K562 (cell line): ENCODE results near the gene IMPDH2. TPM values are rescaled to one million over a fixed set of nuclear protein-coding genes. Genes with fewer than 3 reads are reported as not detected.

Source experiments
- ARNT ChIP-seq, 2 experiments: fragments of 450-650 bp; IDR thresholded peaks; 2 replicates each; pipeline ENCODE4 v1.6.1; 2016; ENCODE audit warnings: mild to moderate bottlenecking in 1 of 2
- BRF1 ChIP-seq: IDR thresholded peaks from 3 replicates; pipeline ENCODE4 v1.6.1; 2011; ENCODE audit warnings: borderline replicate concordance, mild to moderate bottlenecking; ENCODE audit not compliant: insufficient read length; ENCODE audit errors: extremely low read depth
- C11orf30 ChIP-seq: fragments of 450-650 bp; IDR thresholded peaks from 2 replicates; pipeline ENCODE4 v1.6.1; 2016; ENCODE audit warnings: low read depth, mild to moderate bottlenecking
- CGGBP1 ChIP-seq: fragments of 250-450 bp; sonication (Bioruptor Pico); IDR thresholded peaks from 2 replicates; pipeline ENCODE4 v1.9.0; 2021; ENCODE audit warnings: mild to moderate bottlenecking
- CXXC5 ChIP-seq: fragments of 250-450 bp; sonication (Bioruptor Pico); IDR thresholded peaks from 2 replicates; pipeline ENCODE4 v1.8.0; 2022; ENCODE audit warnings: inconsistent platforms, mild to moderate bottlenecking, moderate library complexity
- DIDO1 ChIP-seq: fragments of 450-650 bp; IDR thresholded peaks from 2 replicates; pipeline ENCODE4 v1.6.1; 2016; ENCODE audit warnings: low read depth, missing biosample characterization, missing genetic modification characterization
- EP400 ChIP-seq: fragments of 450-650 bp; IDR thresholded peaks from 2 replicates; pipeline ENCODE4 v1.6.1; 2017; ENCODE audit warnings: antibody characterized with exemption, mild to moderate bottlenecking, moderate library complexity
- ERF ChIP-seq: fragments of 450-650 bp; formaldehyde crosslinking; IDR thresholded peaks from 2 replicates; pipeline ENCODE4 v1.4.0; 2020; ENCODE audit warnings: mild to moderate bottlenecking, mixed read lengths
- ESRRA ChIP-seq: fragments of 450-650 bp; IDR thresholded peaks from 2 replicates; pipeline ENCODE4 v1.6.1; 2014; ENCODE audit warnings: low read depth, mild to moderate bottlenecking, moderate library complexity, borderline replicate concordance
- FOXJ2 ChIP-seq: fragments of 200-800 bp; sonication (Bioruptor generic); IDR thresholded peaks from 2 replicates; pipeline ENCODE4 v1.6.1; 2016; ENCODE audit warnings: missing genetic modification characterization, missing compliant biosample characterization
- GTF2A2 ChIP-seq: IDR thresholded peaks from 2 replicates; pipeline ENCODE4 v1.6.1; 2016; ENCODE audit warnings: mild to moderate bottlenecking, missing genetic modification characterization, missing compliant biosample characterization
- HNRNPLL ChIP-seq: fragments of 200-400 bp; formaldehyde crosslinking; IDR thresholded peaks from 2 replicates; pipeline ENCODE4 v1.6.1; 2017; ENCODE audit warnings: low read length, low read depth, mild to moderate bottlenecking; ENCODE audit not compliant: poor library complexity, severe bottlenecking
- MYNN ChIP-seq, 2 experiments: sonication (generic); formaldehyde crosslinking in 1 of 2; IDR thresholded peaks; 2 replicates each; pipeline versions ENCODE4 v1.5.0 to v1.6.1; 2016 to 2020; ENCODE audit warnings: antibody characterized with exemption in 1 of 2, missing genetic modification reagents in 1 of 2
- POLR2G ChIP-seq: fragments of 200-400 bp; formaldehyde crosslinking; IDR thresholded peaks from 2 replicates; pipeline ENCODE4 v1.6.1; 2017; ENCODE audit warnings: low read depth, mild to moderate bottlenecking, antibody characterized with exemption, low read length, moderate library complexity
- POU5F1 ChIP-seq: fragments of 150-350 bp; IDR thresholded peaks from 2 replicates; pipeline ENCODE4 v1.6.1; 2014; ENCODE audit warnings: borderline replicate concordance, low read length, low read depth, mild to moderate bottlenecking; ENCODE audit not compliant: partially characterized antibody
- RBM17 ChIP-seq: fragments of 200-400 bp; formaldehyde crosslinking; IDR thresholded peaks from 2 replicates; pipeline ENCODE4 v1.6.1; 2017; ENCODE audit warnings: low read depth, mild to moderate bottlenecking, low read length, borderline replicate concordance
- SIN3A ChIP-seq, 2 experiments: fragments of 150-350 bp in 1 of 2; IDR thresholded peaks; 2 replicates each; pipeline ENCODE4 v1.6.1; 2011 to 2016; ENCODE audit warnings: borderline replicate concordance in 2 of 2, low read depth in 2 of 2, low read length in 2 of 2, mild to moderate bottlenecking in 2 of 2, moderate library complexity in 2 of 2; ENCODE audit not compliant: control insufficient read depth in 1 of 2
- ZBTB7A ChIP-seq: IDR thresholded peaks from 2 replicates; pipeline ENCODE4 v1.6.1; 2011; ENCODE audit warnings: low read depth, mild to moderate bottlenecking, low read length, moderate library complexity, borderline replicate concordance; ENCODE audit not compliant: control insufficient read depth
- polyA plus RNA-seq, 8 experiments: library from polyadenylated mRNA; depleted of rRNA in 4 of 8; stranded (reverse) in 5 of 8; unstranded in 3 of 8; fragments of >200 nt; fragmentation: Nextera tagmentation in 2 of 8; fragmentation: Illumina TruSeq in 1 of 8; extraction: Ambion mirVana in 2 of 8; extraction: Trizol in 1 of 8; gene quantifications; 2 replicates each; pipeline versions ENCODE4 v1.2.1 to v1.2.3, GENCODE V29; 2011 to 2014; ENCODE audit warnings: inconsistent platforms in 1 of 8, missing spikeins in 1 of 8
- total RNA-seq, 7 experiments: library from RNA; depleted of rRNA in 6 of 7; stranded (reverse); fragments of >200 nt in 6 of 7; fragmentation: Illumina TruSeq in 2 of 7; extraction: Trizol in 2 of 7; gene quantifications; 2 replicates each; pipeline versions ENCODE4 v1.2.1 to v1.2.3, GENCODE V29; 2011 to 2021; ENCODE audit warnings: low replicate concordance in 1 of 7
- TF ChIP-seq, protein P1 (sequence below): fragments of 450-650 bp; IDR thresholded peaks from 2 replicates; pipeline ENCODE4 v1.6.1; 2016
- TF ChIP-seq, protein P2 (sequence below), 2 experiments: fragments of 450-650 bp in 1 of 2; IDR thresholded peaks; 2 replicates each; pipeline ENCODE4 v1.6.1; 2011 to 2017; ENCODE audit warnings: low read depth in 2 of 2, antibody characterized with exemption in 1 of 2, borderline replicate concordance in 1 of 2, low read length in 1 of 2, mild to moderate bottlenecking in 1 of 2, mixed read lengths in 1 of 2; ENCODE audit not compliant: control insufficient read depth in 1 of 2

Gene IMPDH2
- total and polyA plus RNA-seq, 9 of the 15 experiments (the other 6 are each of a cell fraction or from before 2014, with no cell fraction given): 318 to 507 (median 366) TPM

- TF ChIP-seq GTF2A2 (tag) (0 out of 2 replicates have a peak, but pooled peaks have one; percentile 31), CXXC5 (peak; percentile 86), POU5F1 (no peak), HNRNPLL (peak; percentile 75), BRF1 (no peak), ESRRA (peak; percentile 70; the same call in 1 of the 2 replicates), DIDO1 (tag) (no peak), EP400 (peak; percentile 95), CGGBP1 (CRISPR knock-in tag) (no peak), SIN3A (IDR thresholded peaks at IDR 0.05; ENCODE audit: borderline replicate concordance in 2 of 2, control insufficient read depth in 1 of 2, low read depth in 2 of 2, low read length in 2 of 2) (peak; percentile 73 to 76; a peak in 2 of 4 replicates), POLR2G (peak; percentile 100), MYNN (IDR thresholded peaks at IDR 0.05) (no peak), MYNN (CRISPR knock-in tag; IDR thresholded peaks at IDR 0.05) (no peak), ERF (CRISPR knock-in tag) (peak; percentile 96; the same call in 1 of the 2 replicates), FOXJ2 (no peak), ARNT (IDR thresholded peaks at IDR 0.05) (no peak), C11orf30 (peak; percentile 75), ZBTB7A (peak; percentile 28; the same call in 1 of the 2 replicates), RBM17 (no peak)
- TF ChIP-seq, protein P1, sequence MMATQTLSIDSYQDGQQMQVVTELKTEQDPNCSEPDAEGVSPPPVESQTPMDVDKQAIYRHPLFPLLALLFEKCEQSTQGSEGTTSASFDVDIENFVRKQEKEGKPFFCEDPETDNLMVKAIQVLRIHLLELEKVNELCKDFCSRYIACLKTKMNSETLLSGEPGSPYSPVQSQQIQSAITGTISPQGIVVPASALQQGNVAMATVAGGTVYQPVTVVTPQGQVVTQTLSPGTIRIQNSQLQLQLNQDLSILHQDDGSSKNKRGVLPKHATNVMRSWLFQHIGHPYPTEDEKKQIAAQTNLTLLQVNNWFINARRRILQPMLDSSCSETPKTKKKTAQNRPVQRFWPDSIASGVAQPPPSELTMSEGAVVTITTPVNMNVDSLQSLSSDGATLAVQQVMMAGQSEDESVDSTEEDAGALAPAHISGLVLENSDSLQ: peak; percentile 54
- TF ChIP-seq, protein P2, sequence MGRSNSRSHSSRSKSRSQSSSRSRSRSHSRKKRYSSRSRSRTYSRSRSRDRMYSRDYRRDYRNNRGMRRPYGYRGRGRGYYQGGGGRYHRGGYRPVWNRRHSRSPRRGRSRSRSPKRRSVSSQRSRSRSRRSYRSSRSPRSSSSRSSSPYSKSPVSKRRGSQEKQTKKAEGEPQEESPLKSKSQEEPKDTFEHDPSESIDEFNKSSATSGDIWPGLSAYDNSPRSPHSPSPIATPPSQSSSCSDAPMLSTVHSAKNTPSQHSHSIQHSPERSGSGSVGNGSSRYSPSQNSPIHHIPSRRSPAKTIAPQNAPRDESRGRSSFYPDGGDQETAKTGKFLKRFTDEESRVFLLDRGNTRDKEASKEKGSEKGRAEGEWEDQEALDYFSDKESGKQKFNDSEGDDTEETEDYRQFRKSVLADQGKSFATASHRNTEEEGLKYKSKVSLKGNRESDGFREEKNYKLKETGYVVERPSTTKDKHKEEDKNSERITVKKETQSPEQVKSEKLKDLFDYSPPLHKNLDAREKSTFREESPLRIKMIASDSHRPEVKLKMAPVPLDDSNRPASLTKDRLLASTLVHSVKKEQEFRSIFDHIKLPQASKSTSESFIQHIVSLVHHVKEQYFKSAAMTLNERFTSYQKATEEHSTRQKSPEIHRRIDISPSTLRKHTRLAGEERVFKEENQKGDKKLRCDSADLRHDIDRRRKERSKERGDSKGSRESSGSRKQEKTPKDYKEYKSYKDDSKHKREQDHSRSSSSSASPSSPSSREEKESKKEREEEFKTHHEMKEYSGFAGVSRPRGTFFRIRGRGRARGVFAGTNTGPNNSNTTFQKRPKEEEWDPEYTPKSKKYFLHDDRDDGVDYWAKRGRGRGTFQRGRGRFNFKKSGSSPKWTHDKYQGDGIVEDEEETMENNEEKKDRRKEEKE (IDR thresholded peaks at IDR 0.05; ENCODE audit: borderline replicate concordance in 1 of 2, control insufficient read depth in 1 of 2, low read depth in 2 of 2, low read length in 1 of 2): no peak
These were observed at the start of gene IMPDH2 (continued) for GRCh38 chr3:49028673-49029562.
